GM23338 (cell line): ENCODE results near the gene PLS1. TPM values are rescaled to one million over a fixed set of nuclear protein-coding genes. Genes with fewer than 3 reads are reported as not detected.
"Not testable (repeated sequence)": the region's sequence is repeated elsewhere in the genome, so short reads cannot be mapped to it uniquely, and the experiment has no call there.

Source experiments
- ATAC-seq: fragments of 200-7000 bp; cut with Tn5 transposase; 3 replicates; pipeline ENCODE4 v1.9.1; 2020
- DNase-seq: peaks from one replicate; pipeline ENCODE4 v3.0.0-alpha.2; 2015; ENCODE audit warnings: low spot score
- H2AFZ ChIP-seq: fragments of 200-600 bp; sonication (generic); 2 replicates; pipeline ENCODE4 v1.8.0; 2016; ENCODE audit warnings: antibody characterized with exemption, mild to moderate bottlenecking, moderate library complexity
- H3F3A ChIP-seq: fragments of 200-600 bp; sonication (generic); replicated peaks from 2 replicates; pipeline ENCODE4 v1.8.0; 2017; ENCODE audit warnings: antibody characterized with exemption, mixed run types, low read depth
- H3K27ac ChIP-seq: fragments of 200-600 bp; sonication (generic); 2 replicates; pipeline ENCODE4 v1.6.1; 2016; ENCODE audit warnings: low read depth
- H3K27me3 ChIP-seq: fragments of 200-600 bp; sonication (generic); 2 replicates; pipeline ENCODE4 v1.8.0; 2016; ENCODE audit warnings: mild to moderate bottlenecking, mixed run types, moderate library complexity; ENCODE audit not compliant: insufficient read depth
- H3K36me3 ChIP-seq: fragments of 200-600 bp; sonication (generic); 2 replicates; pipeline ENCODE4 v1.8.0; 2016; ENCODE audit warnings: mild to moderate bottlenecking; ENCODE audit not compliant: insufficient read depth
- H3K4me1 ChIP-seq: fragments of 200-600 bp; sonication (generic); 2 replicates; pipeline ENCODE4 v1.8.0; 2016; ENCODE audit warnings: mild to moderate bottlenecking, moderate library complexity; ENCODE audit not compliant: insufficient read depth
- H3K4me2 ChIP-seq: fragments of 200-600 bp; sonication (generic); 2 replicates; pipeline ENCODE4 v1.7.1; 2017; ENCODE audit warnings: mixed run types
- H3K4me3 ChIP-seq: fragments of 200-600 bp; sonication (generic); 2 replicates; pipeline ENCODE4 v1.6.1; 2016; ENCODE audit warnings: mixed run types
- H3K79me2 ChIP-seq: fragments of 200-600 bp; sonication (generic); replicated peaks from 2 replicates; pipeline ENCODE4 v1.8.0; 2017; ENCODE audit warnings: mild to moderate bottlenecking; ENCODE audit not compliant: insufficient read depth
- H3K9me2 ChIP-seq: fragments of 200-600 bp; sonication (generic); 2 replicates; pipeline ENCODE4 v1.8.0; 2017; ENCODE audit not compliant: insufficient read depth
- H4K20me1 ChIP-seq: fragments of 200-600 bp; sonication (generic); replicated peaks from 2 replicates; pipeline ENCODE4 v1.8.0; 2017; ENCODE audit warnings: mild to moderate bottlenecking; ENCODE audit not compliant: insufficient read depth
- H3K27ac Mint-ChIP-seq: 2 replicates; pipeline ENCODE4 v1.8.0; 2020; ENCODE audit warnings: inconsistent platforms, mild to moderate bottlenecking, moderate library complexity, mixed read lengths
- H3K27me3 Mint-ChIP-seq: 3 replicates; pipeline ENCODE4 v1.8.0; 2022; ENCODE audit warnings: low read depth, mild to moderate bottlenecking, moderate library complexity, mixed read lengths, inconsistent platforms; ENCODE audit not compliant: insufficient read depth, poor library complexity
- H3K36me3 Mint-ChIP-seq: 3 replicates; pipeline ENCODE4 v1.8.0; 2021; ENCODE audit warnings: low read depth, mild to moderate bottlenecking, inconsistent platforms, moderate library complexity, mixed read lengths
- H3K4me1 Mint-ChIP-seq: 3 replicates; pipeline ENCODE4 v1.8.0; 2020; ENCODE audit warnings: mild to moderate bottlenecking, inconsistent platforms, mixed read lengths
- H3K4me3 Mint-ChIP-seq: 3 replicates; pipeline ENCODE4 v1.8.0; 2021; ENCODE audit warnings: moderate library complexity, mild to moderate bottlenecking, inconsistent platforms, mixed read lengths
- H3K9me3 Mint-ChIP-seq: 3 replicates; pipeline ENCODE4 v1.8.0; 2020; ENCODE audit warnings: moderate library complexity, mild to moderate bottlenecking, inconsistent platforms, mixed read lengths
- CREB1 ChIP-seq: fragments of 250-450 bp; sonication (Bioruptor Pico); IDR thresholded peaks from 2 replicates; pipeline ENCODE4 v1.5.0; 2020; ENCODE audit warnings: low read depth, mild to moderate bottlenecking, moderate library complexity
- EZH2 ChIP-seq: fragments of 200-600 bp; sonication (generic); IDR thresholded peaks from one replicate; pipeline ENCODE4 v1.8.0; 2017; ENCODE audit warnings: antibody characterized with exemption, mild to moderate bottlenecking, low read depth; ENCODE audit not compliant: unreplicated experiment
- EZH2phosphoT487 ChIP-seq: fragments of 200-600 bp; sonication (generic); IDR thresholded peaks from one replicate; pipeline ENCODE4 v1.8.1; 2018; ENCODE audit warnings: antibody characterized with exemption; ENCODE audit not compliant: unreplicated experiment
- NANOG ChIP-seq: IDR thresholded peaks from 2 replicates; pipeline ENCODE4 v1.6.1; 2016; ENCODE audit warnings: antibody characterized with exemption, borderline replicate concordance
- POLR2AphosphoS5 ChIP-seq: IDR thresholded peaks from 2 replicates; pipeline ENCODE4 v1.6.1; 2016; ENCODE audit warnings: antibody characterized with exemption, low read depth
- REST ChIP-seq: IDR thresholded peaks from one replicate; pipeline ENCODE4 v1.6.1; 2018; ENCODE audit warnings: antibody characterized with exemption; ENCODE audit not compliant: unreplicated experiment
- STAT1 ChIP-seq: IDR thresholded peaks from one replicate; pipeline ENCODE4 v1.6.1; 2016; ENCODE audit warnings: antibody characterized with exemption; ENCODE audit not compliant: unreplicated experiment
- ZNF114 ChIP-seq: fragments of 250-450 bp; sonication (Bioruptor Pico); IDR thresholded peaks from 2 replicates; pipeline ENCODE4 v1.5.0; 2020; ENCODE audit warnings: mild to moderate bottlenecking, moderate library complexity
- polyA plus RNA-seq: library from polyadenylated mRNA; unstranded; fragments of >200 nt; fragmentation: Nextera tagmentation; extraction: Ambion mirVana; gene quantifications from 2 replicates; pipeline ENCODE4 v1.2.1, GENCODE V29; 2016
- total RNA-seq: library from RNA; depleted of rRNA; stranded (reverse); fragments of >200 nt; shearing (Covaris generic); gene quantifications from 2 replicates; pipeline ENCODE4 v1.2.3, GENCODE V29; 2014
- TF ChIP-seq, protein P1 (sequence below), 2 experiments: fragments of 200-600 bp in 1 of 2; sonication (generic) in 1 of 2; conservative IDR thresholded peaks; 2 replicates each; pipeline versions ENCODE4 v1.5.1 to v1.6.1; 2016 to 2017; ENCODE audit warnings: antibody characterized with exemption in 2 of 2, low read depth in 2 of 2, mild to moderate bottlenecking in 2 of 2, moderate library complexity in 1 of 2

The PLS1 gene
- total and polyA plus RNA-seq, 2 experiments from 2014 or later: 18.4 to 42.2 TPM

DNA sequence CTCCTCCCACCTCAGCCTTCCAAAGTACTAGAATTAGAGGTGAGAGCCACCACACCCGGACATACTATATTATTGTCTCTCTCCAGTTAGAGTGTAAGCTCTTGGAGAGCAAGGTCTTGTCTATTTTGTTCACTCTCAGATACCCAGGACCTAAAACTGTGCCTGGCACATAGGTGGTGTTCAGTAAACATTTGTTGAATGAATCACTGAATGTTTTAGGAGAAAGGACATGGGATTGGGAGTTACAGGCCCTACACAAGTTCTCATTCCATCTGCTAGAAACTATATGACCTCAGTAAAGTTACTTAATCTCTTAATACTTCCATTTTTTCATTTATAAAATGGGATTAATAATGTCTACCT is 16.2 kb upstream of the PLS1 start (continued):
- no peak for TF ChIP-seq POLR2AphosphoS5
- TF ChIP-seq EZH2: no peak
- TF ChIP-seq, protein P1, sequence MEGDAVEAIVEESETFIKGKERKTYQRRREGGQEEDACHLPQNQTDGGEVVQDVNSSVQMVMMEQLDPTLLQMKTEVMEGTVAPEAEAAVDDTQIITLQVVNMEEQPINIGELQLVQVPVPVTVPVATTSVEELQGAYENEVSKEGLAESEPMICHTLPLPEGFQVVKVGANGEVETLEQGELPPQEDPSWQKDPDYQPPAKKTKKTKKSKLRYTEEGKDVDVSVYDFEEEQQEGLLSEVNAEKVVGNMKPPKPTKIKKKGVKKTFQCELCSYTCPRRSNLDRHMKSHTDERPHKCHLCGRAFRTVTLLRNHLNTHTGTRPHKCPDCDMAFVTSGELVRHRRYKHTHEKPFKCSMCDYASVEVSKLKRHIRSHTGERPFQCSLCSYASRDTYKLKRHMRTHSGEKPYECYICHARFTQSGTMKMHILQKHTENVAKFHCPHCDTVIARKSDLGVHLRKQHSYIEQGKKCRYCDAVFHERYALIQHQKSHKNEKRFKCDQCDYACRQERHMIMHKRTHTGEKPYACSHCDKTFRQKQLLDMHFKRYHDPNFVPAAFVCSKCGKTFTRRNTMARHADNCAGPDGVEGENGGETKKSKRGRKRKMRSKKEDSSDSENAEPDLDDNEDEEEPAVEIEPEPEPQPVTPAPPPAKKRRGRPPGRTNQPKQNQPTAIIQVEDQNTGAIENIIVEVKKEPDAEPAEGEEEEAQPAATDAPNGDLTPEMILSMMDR (conservative IDR thresholded peaks at IDR 0.05; ENCODE audit: low read depth in 2 of 2): no peak
- TF ChIP-seq REST: no peak
- no peak for TF ChIP-seq ZNF114 (CRISPR knock-in tag)
- no peak for TF ChIP-seq NANOG
- TF ChIP-seq CREB1 (CRISPR knock-in tag): no peak
- no peak for TF ChIP-seq EZH2phosphoT487
- TF ChIP-seq STAT1: no peak

- not testable (repeated sequence) for H3K36me3 ChIP-seq, H3K27me3 Mint-ChIP-seq, H3K9me2 ChIP-seq, H4K20me1 ChIP-seq, H3K27me3 ChIP-seq, H3F3A ChIP-seq, H3K9me3 Mint-ChIP-seq, H3K36me3 Mint-ChIP-seq, ATAC-seq, H3K4me3 ChIP-seq, H3K4me3 Mint-ChIP-seq, H3K4me2 ChIP-seq
- Mint-ChIP-seq H3K4me1 (peaks cover 21% of the 10 kb centered on the region), H3K27ac (peak overlapping the region; percentile 61)
- Histone ChIP-seq H3K27ac (peak overlapping the region; percentile 3; the same call in 1 of the 2 replicates), H3K4me1 (peaks cover 11% of the 10 kb centered on the region), H3K79me2 (peaks cover 23% of the 10 kb centered on the region), H2AFZ (peak overlapping the region; percentile 70)
- DNase-seq: peak; percentile 35
Measured at GRCh38 chr3:142581070-142581469, 15.1 kb upstream of the PLS1 start.
